ENCODE measurements around the gene OR2W3.

OR2W3 gene

DNA sequence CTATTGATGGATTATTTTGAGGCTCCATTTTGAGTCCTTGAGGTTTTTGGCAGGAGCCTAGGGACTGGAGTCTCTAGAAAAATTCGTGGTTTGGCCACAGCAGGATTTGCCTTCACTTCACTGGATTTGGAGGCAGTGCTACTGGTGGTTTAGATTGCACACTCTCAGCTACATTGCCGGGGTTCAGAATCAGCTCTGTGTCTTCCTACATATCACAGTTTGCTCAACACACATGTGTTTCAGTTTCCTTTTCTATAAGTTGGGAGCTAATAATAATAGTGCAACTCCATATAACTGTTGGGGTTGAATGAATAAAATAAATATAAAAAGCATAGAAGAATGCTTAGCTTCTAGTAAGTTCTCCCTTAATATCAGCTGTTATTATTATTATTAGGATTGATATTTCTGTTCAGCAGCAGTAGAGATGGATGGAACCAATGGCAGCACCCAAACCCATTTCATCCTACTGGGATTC, at the start of gene OR2W3:
TSS of gene OR2W3 (plus strand) at position 425 of the 475 bp plus-strand sequence. CDS start at position 425, 0 bp downstream.
- Histone ChIP-seq H3K27me3 (replicated peaks; ENCODE audit: control insufficient read depth, insufficient read depth, low read length) (no peaks in the 10 kb centered on the region), H3K36me3 (ENCODE audit: control insufficient read depth, insufficient read depth, low read length) (no peaks in the 10 kb centered on the region), H3K4me3 (replicated peaks; ENCODE audit: low read depth, low read length) (no peak within 1 kb of the TSS)
- no peak for DNase-seq (ENCODE audit: extremely low read depth, insufficient read length)
- TF ChIP-seq, protein P1, sequence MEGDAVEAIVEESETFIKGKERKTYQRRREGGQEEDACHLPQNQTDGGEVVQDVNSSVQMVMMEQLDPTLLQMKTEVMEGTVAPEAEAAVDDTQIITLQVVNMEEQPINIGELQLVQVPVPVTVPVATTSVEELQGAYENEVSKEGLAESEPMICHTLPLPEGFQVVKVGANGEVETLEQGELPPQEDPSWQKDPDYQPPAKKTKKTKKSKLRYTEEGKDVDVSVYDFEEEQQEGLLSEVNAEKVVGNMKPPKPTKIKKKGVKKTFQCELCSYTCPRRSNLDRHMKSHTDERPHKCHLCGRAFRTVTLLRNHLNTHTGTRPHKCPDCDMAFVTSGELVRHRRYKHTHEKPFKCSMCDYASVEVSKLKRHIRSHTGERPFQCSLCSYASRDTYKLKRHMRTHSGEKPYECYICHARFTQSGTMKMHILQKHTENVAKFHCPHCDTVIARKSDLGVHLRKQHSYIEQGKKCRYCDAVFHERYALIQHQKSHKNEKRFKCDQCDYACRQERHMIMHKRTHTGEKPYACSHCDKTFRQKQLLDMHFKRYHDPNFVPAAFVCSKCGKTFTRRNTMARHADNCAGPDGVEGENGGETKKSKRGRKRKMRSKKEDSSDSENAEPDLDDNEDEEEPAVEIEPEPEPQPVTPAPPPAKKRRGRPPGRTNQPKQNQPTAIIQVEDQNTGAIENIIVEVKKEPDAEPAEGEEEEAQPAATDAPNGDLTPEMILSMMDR (IDR thresholded peaks at IDR 0.05; ENCODE audit: insufficient read depth, low read length, poor library complexity, severe bottlenecking), result no peak

GRCh38 chr1:247845693-247846017, 49.7 kb upstream of the OR2W3 start:
- Histone ChIP-seq H3K27me3 (replicated peaks; ENCODE audit: control insufficient read depth, insufficient read depth, low read length) (no peaks in the 10 kb centered on the region), H3K4me3 (replicated peaks; ENCODE audit: low read depth, low read length) (no peak overlapping the region), H3K36me3 (ENCODE audit: control insufficient read depth, insufficient read depth, low read length) (no peaks in the 10 kb centered on the region)
- TF ChIP-seq, protein P1 (IDR thresholded peaks at IDR 0.05; ENCODE audit: insufficient read depth, low read length, poor library complexity, severe bottlenecking), result no peak
- DNase-seq (ENCODE audit: extremely low read depth, insufficient read length), result no peak

GRCh38 chr1:247848346-247848745, 47.0 kb upstream of the OR2W3 start:
- no peaks in the 10 kb centered on the region for H3K27me3 ChIP-seq (replicated peaks; ENCODE audit: control insufficient read depth, insufficient read depth, low read length)
- H3K36me3 ChIP-seq (ENCODE audit: control insufficient read depth, insufficient read depth, low read length), result no peaks in the 10 kb centered on the region
- no peak overlapping the region for H3K4me3 ChIP-seq (replicated peaks; ENCODE audit: low read depth, low read length)
- TF ChIP-seq, protein P1 (IDR thresholded peaks at IDR 0.05; ENCODE audit: insufficient read depth, low read length, poor library complexity, severe bottlenecking), result no peak
- DNase-seq (ENCODE audit: extremely low read depth, insufficient read length), result no peak

DNA sequence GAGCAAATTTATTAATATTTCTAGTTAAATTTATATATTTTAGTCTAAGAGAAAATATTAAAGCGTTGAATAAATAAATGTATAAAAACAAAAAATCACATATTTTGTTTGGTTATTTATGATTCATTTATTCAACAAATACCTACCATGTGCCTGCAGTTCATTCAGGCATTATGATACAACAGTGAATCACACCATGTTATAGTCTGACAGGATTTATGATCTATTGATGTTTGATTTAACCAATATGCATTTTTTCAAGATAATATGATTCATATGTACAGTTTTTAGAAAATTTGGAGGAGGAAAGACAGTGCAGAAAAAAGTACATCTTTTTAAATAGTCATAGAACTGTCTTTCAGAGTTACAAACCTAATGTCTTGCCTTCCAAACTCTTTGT, 45.8 kb upstream of the OR2W3 start:
- Histone ChIP-seq H3K36me3 (ENCODE audit: control insufficient read depth, insufficient read depth, low read length) (no peaks in the 10 kb centered on the region), H3K27me3 (replicated peaks; ENCODE audit: control insufficient read depth, insufficient read depth, low read length) (no peaks in the 10 kb centered on the region), H3K4me3 (replicated peaks; ENCODE audit: low read depth, low read length) (no peak overlapping the region)
- TF ChIP-seq, protein P1 (IDR thresholded peaks at IDR 0.05; ENCODE audit: insufficient read depth, low read length, poor library complexity, severe bottlenecking), result no peak
- no peak for DNase-seq (ENCODE audit: extremely low read depth, insufficient read length)

- H3K27me3 ChIP-seq (replicated peaks; ENCODE audit: control insufficient read depth, insufficient read depth, low read length), result no peaks in the 10 kb centered on the region; the same call in 1 of the 2 replicates
- no peak overlapping the region for H3K4me3 ChIP-seq (replicated peaks; ENCODE audit: low read depth, low read length)
- DNase-seq (ENCODE audit: extremely low read depth, insufficient read length), result no peak
- TF ChIP-seq, protein P1 (IDR thresholded peaks at IDR 0.05; ENCODE audit: insufficient read depth, low read length, poor library complexity, severe bottlenecking), result no peak
- H3K36me3 ChIP-seq (ENCODE audit: control insufficient read depth, insufficient read depth, low read length), result no peaks in the 10 kb centered on the region
These were observed 40.4 kb upstream of the OR2W3 start for GRCh38 chr1:247854899-247855545.

GRCh38 chr1:247855911-247856310, 39.5 kb upstream of the OR2W3 start:
- Histone ChIP-seq H3K27me3 (replicated peaks; ENCODE audit: control insufficient read depth, insufficient read depth, low read length) (no peaks in the 10 kb centered on the region; the same call in 1 of the 2 replicates), H3K36me3 (ENCODE audit: control insufficient read depth, insufficient read depth, low read length) (no peaks in the 10 kb centered on the region), H3K4me3 (replicated peaks; ENCODE audit: low read depth, low read length) (no peak overlapping the region)
- DNase-seq (ENCODE audit: extremely low read depth, insufficient read length), result no peak
- TF ChIP-seq, protein P1 (IDR thresholded peaks at IDR 0.05; ENCODE audit: insufficient read depth, low read length, poor library complexity, severe bottlenecking), result no peak

All from GM06990 (cell line).